SK-N-MC (cell line): Measurements from ENCODE around the gene AMFR.
"Not testable (repeated sequence)": the region's sequence is repeated elsewhere in the genome, so short reads cannot be mapped to it uniquely, and the experiment has no call there.

Source experiments
- DNase-seq: peaks from one replicate; pipeline ENCODE4 v3.0.0-alpha.2; 2011; ENCODE audit warnings: low read depth, low spot score
- H3K27ac ChIP-seq: fragments of 200-600 bp; sonication (generic); 2 replicates; pipeline ENCODE4 v1.5.1; 2016; ENCODE audit warnings: mixed run types
- H3K36me3 ChIP-seq: fragments of 200-600 bp; sonication (generic); 2 replicates; pipeline ENCODE4 v1.6.1; 2017; ENCODE audit warnings: antibody characterized with exemption, low read length, mixed read lengths; ENCODE audit not compliant: insufficient read depth
- H3K4me3 ChIP-seq: fragments of 200-600 bp; sonication (generic); 2 replicates; pipeline ENCODE4 v1.5.1; 2016
- H3K9ac ChIP-seq: fragments of 200-600 bp; sonication (generic); 2 replicates; pipeline ENCODE4 v1.8.0; 2017; ENCODE audit warnings: mixed run types, mixed read lengths; ENCODE audit not compliant: insufficient read length
- H3K9me3 ChIP-seq: fragments of 200-600 bp; sonication (generic); 2 replicates; pipeline ENCODE4 v1.6.1; 2017; ENCODE audit warnings: low read depth, mild to moderate bottlenecking, antibody characterized with exemption, low read length, moderate library complexity, mixed read lengths
- EZH2 ChIP-seq: fragments of 200-600 bp; sonication (generic); IDR thresholded peaks from one replicate; pipeline ENCODE4 v1.6.1; 2017; ENCODE audit warnings: antibody characterized with exemption
- FOXP2 ChIP-seq: optimal IDR thresholded peaks from 2 replicates; pipeline ENCODE3; 2011; ENCODE audit warnings: mild to moderate bottlenecking, moderate library complexity; ENCODE audit not compliant: insufficient read depth; ENCODE audit errors: extremely low read length, control extremely low read depth
- POLR2AphosphoS5 ChIP-seq: IDR thresholded peaks from 2 replicates; pipeline ENCODE4 v1.6.1; 2012; ENCODE audit warnings: mild to moderate bottlenecking, low read depth, low read length, borderline replicate concordance

AMFR gene

GRCh38 chr16:56388209-56388608, 37.1 kb downstream of the AMFR start:
- DNase-seq: no peak
- no peak for TF ChIP-seq EZH2
- TF ChIP-seq FOXP2: no peak
- no peak for TF ChIP-seq POLR2AphosphoS5
- Histone ChIP-seq H3K36me3 (no peaks in the 10 kb centered on the region), H3K9ac (no peak overlapping the region), H3K4me3 (no peak overlapping the region), H3K9me3 (no peaks in the 10 kb centered on the region), H3K27ac (no peak overlapping the region)

- no peak for DNase-seq
- Histone ChIP-seq H3K4me3 (no peak overlapping the region), H3K9ac (no peak overlapping the region), H3K36me3 (no peaks in the 10 kb centered on the region), H3K9me3 (no peaks in the 10 kb centered on the region), H3K27ac (no peak overlapping the region)
- TF ChIP-seq POLR2AphosphoS5 (no peak), EZH2 (no peak), FOXP2 (no peak)
Measured at GRCh38 chr16:56387396-56387795, 37.9 kb downstream of the AMFR start.

- H3K27ac ChIP-seq: no peak overlapping the region
- no peak overlapping the region for H3K4me3 ChIP-seq
- TF ChIP-seq FOXP2 (no peak), POLR2AphosphoS5 (no peak), EZH2 (no peak)
- no peak overlapping the region for H3K9ac ChIP-seq
- DNase-seq: no peak
- no peaks in the 10 kb centered on the region for H3K9me3 ChIP-seq
- H3K36me3 ChIP-seq: peaks cover 6% of the 10 kb centered on the region; the same call in 1 of the 2 replicates
Measured at GRCh38 chr16:56384074-56384721, 41.1 kb downstream of the AMFR start.

- no peak for TF ChIP-seq FOXP2
- TF ChIP-seq EZH2: no peak
- no peak for TF ChIP-seq POLR2AphosphoS5
- Histone ChIP-seq H3K4me3 (no peak overlapping the region), H3K9me3 (no peaks in the 10 kb centered on the region), H3K9ac (no peak overlapping the region), H3K27ac (no peak overlapping the region), H3K36me3 (peaks cover 6% of the 10 kb centered on the region; the same call in 1 of the 2 replicates)
- no peak for DNase-seq
Measured at GRCh38 chr16:56382901-56383355, 42.4 kb downstream of the AMFR start.

GRCh38 chr16:56382459-56382858, 42.9 kb downstream of the AMFR start:
- no peak overlapping the region for H3K27ac ChIP-seq
- H3K9me3 ChIP-seq: no peaks in the 10 kb centered on the region
- peaks cover 6% of the 10 kb centered on the region; the same call in 1 of the 2 replicates for H3K36me3 ChIP-seq
- no peak overlapping the region for H3K4me3 ChIP-seq
- no peak overlapping the region for H3K9ac ChIP-seq
- TF ChIP-seq POLR2AphosphoS5: no peak
- TF ChIP-seq EZH2: no peak
- TF ChIP-seq FOXP2: no peak
- no peak for DNase-seq

- not testable (repeated sequence) for H3K4me3 ChIP-seq, H3K36me3 ChIP-seq, H3K9ac ChIP-seq, H3K27ac ChIP-seq, DNase-seq, H3K9me3 ChIP-seq
Measured at GRCh38 chr16:56380778-56381485, 44.4 kb downstream of the AMFR start.

- DNase-seq, H3K36me3 ChIP-seq, H3K27ac ChIP-seq, H3K9ac ChIP-seq, H3K4me3 ChIP-seq, H3K9me3 ChIP-seq: not testable (repeated sequence)
Measured at GRCh38 chr16:56379044-56379443, 46.3 kb downstream of the AMFR start.

- not testable (repeated sequence) for H3K27ac ChIP-seq, H3K9me3 ChIP-seq, H3K36me3 ChIP-seq, DNase-seq, H3K9ac ChIP-seq, H3K4me3 ChIP-seq
Measured at GRCh38 chr16:56375792-56376191, 49.6 kb downstream of the AMFR start.

- Histone ChIP-seq H3K36me3 (no peaks in the 10 kb centered on the region), H3K9me3 (no peaks in the 10 kb centered on the region), H3K4me3 (no peak overlapping the region), H3K27ac (no peak overlapping the region), H3K9ac (no peak overlapping the region)
- no peak for DNase-seq
- TF ChIP-seq EZH2 (no peak), FOXP2 (no peak), POLR2AphosphoS5 (no peak)
Measured at GRCh38 chr16:56373003-56373402, 52.3 kb downstream of the AMFR start.
